Heart right ventricle (tissue), 16 donors: ENCODE measurements around the gene MTA1. TPM values are rescaled to one million over a fixed set of nuclear protein-coding genes. Genes with fewer than 3 reads are reported as not detected.

ENCODE experiments used
- ATAC-seq, 8 donors: fragments of 200-7000 bp; cut with Tn5 transposase; one replicate each; pipeline ENCODE4 v1.9.1; 2020; ENCODE audit warnings: mild to moderate bottlenecking in 8 of 8, moderate library complexity in 8 of 8, moderate number of reproducible peaks in 1 of 8
- DNase-seq, 2 donors: peaks; one replicate each; pipeline ENCODE4 v3.0.0-alpha.2; 2020
- H3K27ac ChIP-seq, 10 donors: fragments of 200-600 bp; sonication (generic) in 2 of 10; one replicate each; pipeline versions ENCODE4 v1.5.0 to v1.8.0; 2020 to 2022; ENCODE audit warnings: mild to moderate bottlenecking in 3 of 10
- H3K27me3 ChIP-seq, 7 donors: fragments of 200-600 bp; one replicate each; pipeline ENCODE4 v1.8.0; 2021 to 2022; ENCODE audit warnings: mild to moderate bottlenecking in 2 of 7
- H3K36me3 ChIP-seq, 9 donors: fragments of 200-600 bp; sonication (generic) in 1 of 9; one replicate each; pipeline versions ENCODE4 v1.5.0 to v1.8.0; 2020 to 2022; ENCODE audit warnings: mild to moderate bottlenecking in 2 of 9
- H3K4me1 ChIP-seq, 9 donors: fragments of 200-600 bp; sonication (generic) in 1 of 9; one replicate each; pipeline versions ENCODE4 v1.5.0 to v1.8.0; 2020 to 2022; ENCODE audit warnings: mild to moderate bottlenecking in 4 of 9
- H3K4me3 ChIP-seq, 10 donors: fragments of 200-600 bp; sonication (generic) in 2 of 10; one replicate each; pipeline versions ENCODE4 v1.5.0 to v1.8.0; 2020 to 2022; ENCODE audit warnings: mild to moderate bottlenecking in 7 of 10, moderate library complexity in 2 of 10
- H3K9me3 ChIP-seq, 11 donors: fragments of 200-600 bp in 10 of 11; sonication (generic) in 2 of 11; one replicate each; pipeline versions ENCODE4 v1.5.0 to v1.8.0; 2013 to 2022; ENCODE audit warnings: mild to moderate bottlenecking in 2 of 11, control low read depth in 1 of 11, moderate library complexity in 1 of 11
- WGBS, 2 donors: extraction: QIAGEN DNeasy Blood & Tissue Kit; methylation state at CpG; one replicate each; pipeline ENCODE4 v1.1.7; 2013; ENCODE audit warnings: inconsistent platforms in 1 of 2; 5-methylcytosine and 5-hydroxymethylcytosine counted together
- intact Hi-C, 10 donors: fragments of 100-400 bp; cut with DNase I; formaldehyde crosslinking; loops; one replicate each; pipeline versions ENCODE4 v1.11.1 to v1.14.2; 2022
- polyA plus RNA-seq, 2 donors: library from polyadenylated mRNA; stranded (reverse); fragments of 200-250 nt; gene quantifications; one replicate each; pipeline ENCODE4 v1.2.3, GENCODE V29; 2013
- total RNA-seq, 10 donors: library from RNA; stranded (reverse); fragmentation: NEBNext Ultra II Directional in 3 of 10; extraction: Animal tissue kit (Norgen Biotek cat#: 25700) in 3 of 10; gene quantifications; one replicate each; pipeline versions ENCODE4 v1.2.1 to v1.2.4, GENCODE V29; 2021 to 2023
- TF ChIP-seq, protein P1 (sequence below), 9 donors: fragments of 200-600 bp; sonication (generic) in 2 of 9; IDR thresholded peaks; one replicate each; pipeline versions ENCODE4 v1.5.0 to v1.8.0; 2021 to 2022; ENCODE audit warnings: antibody characterized with exemption in 9 of 9, mild to moderate bottlenecking in 5 of 9, moderate library complexity in 1 of 9
- donor health status: Arrhythmogenic right ventricular cardiomyopathy.
- donor health status: ischemic (EF 13 %, LVEDD 7.1; RV severe dilation, severe dysfunction).
- donor health status: healthy with polysubstance abuse.
- donor health status: DM: no; HTN: yes; CAD: no.
- donor health status: DM: no; HTN: no; CAD: no.
- donor health status: ischemic (EF 25% LVEDD 6.9; RV normal size, moderate dysfunction).
- donor health status: ischemic (EF 25% LVEDD 5.7; RV mildly dilated, moderate dysfunction).
- donor health status: healthy.
- donor health status: DM: yes; HTN: yes; CAD: no.
- donor health status: Ischemic cardiomyopathy.
- donor health status: ischemic (EF 35%, LVEDD 5.7; RV mildly dilated, moderate dysfunction).
- donor health status: nonischemic (EF 11% LVEDD 7.7; RV severe dilation, severe dysfunction).
- donor health status: DM: yes; HTN: yes; CAD: no.
- donor health status: PGD.
- donor health status: ischemic (EF 29% LVEDD 5.4; RV normal size, mild dysfunction).
- donor health status: nonischemic (EF 23%, LVEDD 6.1; RV moderate dilation, normal function).

Gene MTA1
- total and polyA plus RNA-seq, 12 donors: 94.4 to 250 (median 133) TPM

DNA sequence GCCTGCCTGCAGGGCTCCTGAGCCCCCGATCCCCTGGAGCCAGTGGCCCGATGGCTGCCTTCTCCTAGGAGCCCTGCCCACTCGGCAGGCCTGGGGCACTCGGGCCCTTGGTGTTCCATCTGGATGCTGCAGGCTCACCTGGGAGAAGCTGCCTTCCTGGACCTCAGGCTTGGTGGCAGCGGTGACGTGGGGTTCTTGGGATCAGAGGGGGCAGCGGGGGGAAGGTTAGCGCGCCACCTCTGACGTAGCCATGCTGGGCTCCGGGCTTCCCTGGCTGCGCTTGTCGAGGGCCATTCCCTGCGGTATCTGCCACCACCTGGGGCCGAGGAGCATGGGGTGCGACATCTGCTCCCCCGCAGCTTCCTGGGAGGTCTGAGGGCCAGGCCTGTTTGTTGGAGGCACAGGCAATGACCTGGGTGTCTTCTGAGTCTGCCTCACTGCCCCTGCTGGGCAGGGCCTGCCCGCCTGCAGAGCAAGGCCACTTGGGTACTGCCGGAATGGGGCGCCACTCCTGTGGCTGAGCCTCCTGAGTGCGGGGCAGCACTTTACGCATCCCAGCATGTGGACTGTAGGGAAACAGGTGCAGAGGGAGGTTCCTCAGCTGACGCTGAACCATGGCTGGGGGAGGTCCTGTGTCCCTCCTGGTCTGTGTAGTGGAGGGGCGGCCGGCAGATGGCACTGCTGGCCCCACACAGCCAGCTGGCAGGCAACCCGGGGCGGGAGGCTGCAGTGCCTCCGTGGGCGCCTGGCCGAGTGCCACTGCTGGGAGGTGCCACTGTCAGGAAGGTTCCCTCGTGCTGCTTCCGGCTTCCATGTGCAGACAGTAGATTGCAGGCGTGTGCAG, 20.3 kb downstream of the MTA1 start:
- peaks cover 0 to 5% (median 0%) of the 10 kb centered on the region in 9 donors for H3K4me1 ChIP-seq
- no peaks in the 10 kb centered on the region for H3K27me3 ChIP-seq
- peaks cover 0 to 9% (median 0%) of the 10 kb centered on the region in 11 donors for H3K9me3 ChIP-seq
- intact Hi-C loops: loop anchor here in 6 of 10 donors (5.0 to 10.0 kb wide), 4 partner anchors 58 to 313 kb away; partner anchors contain the start of gene TMEM121 (in 2 of the 6)
- DNase-seq: peak in 1 of 2 donors; percentile 21
- WGBS, 2 donors: 90% methylated on average over 31 to 33 of the region's 33 CpGs
- H3K36me3 ChIP-seq: peaks cover 0 to 46% (median 0%) of the 10 kb centered on the region in 9 donors
- no peak overlapping the region for H3K4me3 ChIP-seq
- TF ChIP-seq, protein P1, sequence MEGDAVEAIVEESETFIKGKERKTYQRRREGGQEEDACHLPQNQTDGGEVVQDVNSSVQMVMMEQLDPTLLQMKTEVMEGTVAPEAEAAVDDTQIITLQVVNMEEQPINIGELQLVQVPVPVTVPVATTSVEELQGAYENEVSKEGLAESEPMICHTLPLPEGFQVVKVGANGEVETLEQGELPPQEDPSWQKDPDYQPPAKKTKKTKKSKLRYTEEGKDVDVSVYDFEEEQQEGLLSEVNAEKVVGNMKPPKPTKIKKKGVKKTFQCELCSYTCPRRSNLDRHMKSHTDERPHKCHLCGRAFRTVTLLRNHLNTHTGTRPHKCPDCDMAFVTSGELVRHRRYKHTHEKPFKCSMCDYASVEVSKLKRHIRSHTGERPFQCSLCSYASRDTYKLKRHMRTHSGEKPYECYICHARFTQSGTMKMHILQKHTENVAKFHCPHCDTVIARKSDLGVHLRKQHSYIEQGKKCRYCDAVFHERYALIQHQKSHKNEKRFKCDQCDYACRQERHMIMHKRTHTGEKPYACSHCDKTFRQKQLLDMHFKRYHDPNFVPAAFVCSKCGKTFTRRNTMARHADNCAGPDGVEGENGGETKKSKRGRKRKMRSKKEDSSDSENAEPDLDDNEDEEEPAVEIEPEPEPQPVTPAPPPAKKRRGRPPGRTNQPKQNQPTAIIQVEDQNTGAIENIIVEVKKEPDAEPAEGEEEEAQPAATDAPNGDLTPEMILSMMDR (IDR thresholded peaks at IDR 0.05): peak in 1 of 9 donors; percentile 5
- H3K27ac ChIP-seq: no peak overlapping the region
- ATAC-seq: peak in 4 of 8 donors; percentile 22 to 39 (median 26)

- ATAC-seq: peak in 1 of 8 donors; percentile 19
Measured at GRCh38 chr14:105440554-105440900, 20.9 kb downstream of the MTA1 start.

DNA sequence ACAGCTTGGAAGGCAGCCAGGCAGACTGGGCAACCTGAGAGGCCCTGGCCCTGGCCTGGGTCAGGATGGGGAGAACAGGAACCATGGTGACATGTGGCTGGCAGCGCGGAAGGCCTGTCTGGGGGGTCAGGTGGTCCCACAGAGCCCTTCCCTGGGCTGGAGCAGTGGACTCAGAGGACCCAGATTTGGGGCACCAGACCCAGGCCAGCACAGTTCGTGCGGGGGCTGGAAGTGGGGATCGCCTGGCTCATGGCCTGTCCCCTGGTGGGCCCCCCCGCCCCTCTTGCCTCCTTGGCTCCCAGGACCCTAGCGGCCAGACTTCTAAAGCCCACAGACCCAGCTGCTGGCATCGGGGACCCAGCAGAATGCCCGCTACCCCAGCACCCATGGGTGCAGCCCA, 21.4 kb downstream of the MTA1 start:
- peaks cover 0 to 4% (median 0%) of the 10 kb centered on the region in 9 donors for H3K4me1 ChIP-seq
- intact Hi-C loops: loop anchor here in 5 of 10 donors (5.0 to 10.0 kb wide), 3 partner anchors 59 to 84 kb away; partner anchors contain the start of gene TMEM121 (in 2 of the 5)
- peaks cover 0 to under 1% (median 0%) of the 10 kb centered on the region in 11 donors for H3K9me3 ChIP-seq
- H3K27me3 ChIP-seq: no peaks in the 10 kb centered on the region
- no peak overlapping the region for H3K27ac ChIP-seq
- no peak overlapping the region for H3K4me3 ChIP-seq
- ATAC-seq: no peak
- H3K36me3 ChIP-seq: peaks cover 0 to 50% (median 0%) of the 10 kb centered on the region in 9 donors
- 92 to 98% methylated on average over 8 to 9 of the region's 9 CpGs for WGBS, 2 donors
- TF ChIP-seq, protein P1 (IDR thresholded peaks at IDR 0.05): no peak
- DNase-seq: no peak

More at GRCh38 chr14:105440554-105440900, 20.9 kb downstream of the MTA1 start:
- Histone ChIP-seq H3K4me1 (peaks cover 0 to 5% (median 0%) of the 10 kb centered on the region in 9 donors), H3K27ac (no peak overlapping the region), H3K36me3 (peaks cover 0 to 46% (median 0%) of the 10 kb centered on the region in 9 donors), H3K9me3 (peaks cover 0 to 6% (median 0%) of the 10 kb centered on the region in 11 donors), H3K27me3 (no peaks in the 10 kb centered on the region), H3K4me3 (no peak overlapping the region)
- no peak for DNase-seq
- TF ChIP-seq, protein P1 (IDR thresholded peaks at IDR 0.05): no peak
- intact Hi-C loops: loop anchor here in 5 of 10 donors (5.0 to 10.0 kb wide), 3 partner anchors 58 to 84 kb away; partner anchors contain the start of gene TMEM121 (in 2 of the 5)
- WGBS, 2 donors: 95 to 97% methylated on average over 15 of the region's 15 CpGs

DNA sequence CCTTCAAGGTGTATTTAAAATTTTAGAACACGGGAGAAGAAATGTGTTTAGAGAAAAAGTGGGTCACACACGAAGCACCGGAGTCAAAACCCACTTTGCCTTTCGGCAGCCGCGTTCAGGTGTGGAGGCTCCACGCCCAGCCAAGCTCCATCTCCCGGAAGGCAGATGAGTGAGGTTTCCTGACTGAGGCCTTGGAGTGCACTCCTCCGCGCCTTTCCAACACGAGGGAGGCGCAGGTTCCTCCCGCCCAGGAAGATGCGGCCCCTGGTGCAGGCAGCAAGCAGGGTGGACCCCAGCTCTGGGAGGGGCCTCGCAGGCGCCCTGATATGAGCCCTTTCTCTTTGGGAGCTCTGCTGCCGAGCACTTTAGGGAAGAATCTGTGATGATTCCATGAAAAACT, 22.5 kb downstream of the MTA1 start:
- DNase-seq (no peak), ATAC-seq (no peak)
- H3K27ac ChIP-seq: no peak overlapping the region
- H3K27me3 ChIP-seq: no peaks in the 10 kb centered on the region
- 76 to 81% methylated on average over 17 of the region's 17 CpGs for WGBS, 2 donors
- TF ChIP-seq, protein P1 (IDR thresholded peaks at IDR 0.05): no peak
- no peaks in the 10 kb centered on the region for H3K9me3 ChIP-seq
- H3K36me3 ChIP-seq: peaks cover 0 to 58% (median 0%) of the 10 kb centered on the region in 9 donors
- intact Hi-C loops: loop anchor here in 5 of 10 donors (5.0 to 10.0 kb wide), 3 partner anchors 60 to 83 kb away; partner anchors contain the start of gene TMEM121 (in 2 of the 5)
- H3K4me1 ChIP-seq: no peaks in the 10 kb centered on the region
- no peak overlapping the region for H3K4me3 ChIP-seq
